CD4-positive, alpha-beta T cell treated with Interleukin-4 for 4 hours (primary cell): Measurements from ENCODE around the gene RPL10.
A peak's percentile ranks its signal among the peaks of the same experiment; 100 is the strongest.

ENCODE experiments used
- DNase-seq: peaks from one replicate; pipeline ENCODE4 v3.0.0-alpha.2; 2020

RPL10 gene

DNA sequence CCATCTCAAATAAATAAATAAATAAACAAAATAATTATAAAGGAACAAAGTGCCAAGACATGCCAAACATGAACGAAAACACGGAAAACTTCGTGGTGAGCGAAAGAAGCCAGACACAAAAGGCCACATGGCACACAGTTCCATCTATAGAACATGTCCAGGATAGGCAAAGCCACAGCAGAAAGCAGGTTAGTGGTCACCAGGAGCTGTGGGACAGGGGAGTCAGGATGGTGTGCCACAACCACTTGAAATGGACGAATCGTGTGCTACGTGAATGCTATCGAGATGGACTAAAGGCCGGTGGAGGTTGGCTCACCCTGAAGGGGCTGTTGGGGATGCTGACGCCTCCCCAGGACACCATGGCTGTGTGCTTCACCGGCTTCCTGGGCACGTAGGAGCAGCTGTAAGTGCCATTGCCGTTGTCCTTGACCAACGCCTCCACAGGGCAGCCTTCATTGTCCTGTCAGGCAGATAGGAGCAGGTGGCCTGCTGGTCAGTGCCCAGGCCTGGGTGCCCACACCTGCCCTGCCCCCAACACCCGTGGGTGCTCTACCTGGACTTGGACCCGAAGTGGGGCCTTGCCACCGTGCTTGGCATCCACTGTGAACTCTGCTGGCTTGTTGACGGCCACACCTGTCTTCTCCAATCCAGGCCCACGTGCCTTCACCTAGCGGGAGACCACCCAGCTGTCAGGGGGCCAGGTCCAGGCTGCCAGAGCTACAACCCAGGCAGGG lies 34.3 kb upstream of the RPL10 start:
- no peak for DNase-seq

DNA sequence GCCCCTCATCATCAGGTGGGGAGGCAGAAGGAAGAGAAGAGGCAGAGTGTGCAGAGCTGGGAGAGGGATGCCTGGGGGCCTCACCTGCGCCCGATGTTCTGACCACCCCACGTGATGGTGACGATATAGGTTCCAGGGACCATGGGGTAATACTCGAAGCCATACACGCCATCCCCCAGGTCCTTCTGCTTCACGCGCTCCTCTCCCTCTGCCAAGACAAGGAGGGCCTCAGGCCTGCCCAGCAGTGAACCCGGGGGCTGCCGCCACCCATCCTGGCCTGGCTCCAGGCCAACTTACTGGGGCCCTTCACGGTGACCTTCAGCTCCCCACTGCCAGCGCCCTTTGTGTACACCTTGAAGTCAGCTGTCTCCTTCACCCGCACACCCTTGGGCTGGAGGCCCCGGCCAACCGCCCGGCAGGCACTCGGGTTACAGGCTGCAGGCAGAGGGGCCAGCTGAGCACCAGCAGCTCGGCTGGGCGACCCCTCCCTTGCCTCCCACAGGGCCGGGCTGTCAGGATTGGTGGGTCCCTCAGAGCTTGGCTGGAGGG lies 33.1 kb upstream of the RPL10 start:
- DNase-seq: no peak

DNA sequence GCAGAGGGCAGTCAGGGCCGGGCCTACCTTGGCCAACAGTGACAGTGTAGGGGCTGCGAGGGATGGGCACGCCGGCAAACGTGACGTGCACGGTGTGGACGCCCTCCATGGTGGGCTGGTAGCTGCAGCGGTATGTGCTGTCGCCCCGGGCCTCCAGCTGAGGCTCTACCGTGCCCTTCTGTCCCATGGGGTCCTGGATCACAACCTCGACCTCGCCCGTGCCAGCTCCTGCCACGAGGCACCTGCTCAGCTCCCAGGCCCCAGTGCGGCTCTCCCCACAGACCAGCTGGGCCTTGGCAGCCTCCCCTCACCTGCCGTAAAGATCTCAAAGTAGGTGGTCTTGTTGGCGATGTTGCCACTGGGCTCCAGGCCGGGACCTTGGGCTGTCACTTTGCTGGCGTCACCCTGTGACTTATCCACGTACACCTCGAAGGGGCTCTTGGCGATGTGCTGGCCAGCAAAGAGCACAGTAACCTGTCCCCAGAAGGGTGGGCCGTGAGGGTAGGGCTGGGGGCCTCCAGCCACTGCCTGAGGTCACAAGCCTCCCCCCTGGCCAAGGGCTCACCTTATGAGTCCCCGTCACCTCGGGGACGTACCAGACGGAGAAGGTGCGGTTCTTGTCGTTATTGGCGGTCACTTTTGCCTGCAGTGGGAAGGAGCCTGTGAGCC lies 32.0 kb upstream of the RPL10 start:
- no peak for DNase-seq

DNA sequence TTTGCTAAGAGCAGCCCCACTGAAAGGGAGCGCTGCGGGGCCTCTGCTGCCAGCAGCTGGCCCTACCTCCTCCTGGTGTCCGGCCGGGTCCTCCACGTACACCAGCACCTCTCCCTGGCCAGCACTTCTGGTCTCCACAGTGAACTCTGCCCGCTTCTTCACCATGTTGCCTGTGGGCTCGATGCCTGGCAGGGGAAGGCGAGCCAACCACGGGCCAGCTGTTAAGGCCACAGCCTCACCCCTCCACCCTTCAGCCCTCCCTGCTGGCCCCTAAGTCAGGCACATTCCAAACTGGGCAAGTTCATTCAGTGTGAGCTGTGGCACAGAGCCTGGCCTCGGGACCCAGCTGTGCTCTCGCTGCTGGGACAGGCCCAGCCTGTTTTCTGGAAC lies 31.5 kb upstream of the RPL10 start:
- no peak for DNase-seq

DNA sequence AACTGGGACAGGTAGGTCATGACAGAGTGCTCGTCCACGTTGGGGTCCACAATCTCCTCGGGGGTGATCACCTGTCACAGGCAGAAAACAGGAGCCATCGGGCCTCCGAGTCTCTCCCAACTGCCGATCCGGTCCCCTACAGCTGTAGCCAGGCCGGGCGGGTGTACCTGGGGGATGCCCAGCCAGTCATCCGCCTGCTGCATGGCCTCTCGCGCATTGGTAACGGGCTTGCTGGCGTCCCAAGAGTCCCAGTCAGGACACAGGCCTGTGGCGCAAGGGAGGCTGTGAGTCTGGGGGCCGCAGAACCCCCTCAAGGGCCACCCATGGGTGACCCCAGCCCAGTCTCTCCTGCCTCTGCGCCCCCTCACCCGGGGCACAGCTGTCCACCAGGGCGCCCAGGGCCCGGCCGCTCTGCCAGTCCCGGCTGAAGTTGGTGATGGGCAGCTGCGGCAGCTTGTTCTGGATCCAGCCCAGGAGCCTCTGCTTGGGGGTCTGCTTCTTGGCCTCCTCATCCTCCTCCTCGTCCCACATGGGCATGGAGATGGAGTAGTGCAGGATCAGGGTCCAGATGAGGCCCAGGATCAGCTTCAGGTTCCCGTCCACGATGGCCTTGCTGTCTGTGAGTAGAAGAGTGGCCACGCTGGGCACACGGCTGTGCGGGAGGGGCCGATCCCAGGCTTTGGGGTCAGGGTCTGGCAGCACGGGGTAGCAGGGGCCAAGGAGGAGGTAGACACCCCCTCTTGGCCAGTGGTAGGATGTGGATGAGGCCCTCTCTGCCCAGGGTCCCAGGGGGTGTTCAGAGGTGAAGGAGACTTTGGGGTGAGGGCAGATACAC lies 30.5 kb upstream of the RPL10 start:
- no peak for DNase-seq

DNA sequence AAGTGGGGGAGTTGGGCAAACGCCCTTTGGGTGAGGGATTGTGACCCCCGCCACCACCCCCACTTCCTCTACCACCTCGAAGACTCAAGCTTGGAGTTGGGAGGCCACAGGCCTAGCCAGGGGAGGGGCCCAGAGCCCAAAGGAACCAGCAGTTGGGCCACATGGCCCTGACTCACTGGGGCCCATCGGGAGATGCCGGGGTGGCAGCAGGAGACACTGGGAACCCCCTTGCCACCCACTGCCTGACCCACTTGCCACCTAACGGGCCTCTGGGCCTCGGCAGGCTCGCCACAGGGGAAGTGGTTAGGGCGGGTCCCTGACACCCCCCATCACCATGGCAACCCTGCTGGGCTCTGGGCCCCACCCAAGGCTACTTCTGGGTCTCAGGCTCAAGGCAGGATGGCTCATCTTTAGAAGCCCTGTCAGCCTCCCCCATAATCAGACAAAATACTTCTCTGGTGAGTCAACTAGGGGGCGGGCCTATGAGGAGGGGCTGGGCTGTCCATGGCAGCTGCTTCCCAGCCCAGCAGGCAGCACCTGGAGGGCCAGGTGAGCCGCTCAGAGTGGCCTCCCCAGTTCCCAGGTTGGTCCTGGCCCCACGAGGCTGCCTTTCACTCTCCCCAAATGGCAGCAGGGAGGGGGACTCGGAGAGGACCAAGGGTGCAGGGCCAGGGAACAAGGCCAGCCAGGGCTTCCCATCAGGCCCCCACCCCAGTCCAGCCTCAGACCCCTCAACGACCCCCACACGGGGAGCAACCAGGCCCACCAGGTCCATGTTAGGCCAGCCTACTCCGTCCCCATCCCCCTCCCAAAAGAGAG lies 29.3 kb upstream of the RPL10 start:
- DNase-seq: peak; percentile 98

DNA sequence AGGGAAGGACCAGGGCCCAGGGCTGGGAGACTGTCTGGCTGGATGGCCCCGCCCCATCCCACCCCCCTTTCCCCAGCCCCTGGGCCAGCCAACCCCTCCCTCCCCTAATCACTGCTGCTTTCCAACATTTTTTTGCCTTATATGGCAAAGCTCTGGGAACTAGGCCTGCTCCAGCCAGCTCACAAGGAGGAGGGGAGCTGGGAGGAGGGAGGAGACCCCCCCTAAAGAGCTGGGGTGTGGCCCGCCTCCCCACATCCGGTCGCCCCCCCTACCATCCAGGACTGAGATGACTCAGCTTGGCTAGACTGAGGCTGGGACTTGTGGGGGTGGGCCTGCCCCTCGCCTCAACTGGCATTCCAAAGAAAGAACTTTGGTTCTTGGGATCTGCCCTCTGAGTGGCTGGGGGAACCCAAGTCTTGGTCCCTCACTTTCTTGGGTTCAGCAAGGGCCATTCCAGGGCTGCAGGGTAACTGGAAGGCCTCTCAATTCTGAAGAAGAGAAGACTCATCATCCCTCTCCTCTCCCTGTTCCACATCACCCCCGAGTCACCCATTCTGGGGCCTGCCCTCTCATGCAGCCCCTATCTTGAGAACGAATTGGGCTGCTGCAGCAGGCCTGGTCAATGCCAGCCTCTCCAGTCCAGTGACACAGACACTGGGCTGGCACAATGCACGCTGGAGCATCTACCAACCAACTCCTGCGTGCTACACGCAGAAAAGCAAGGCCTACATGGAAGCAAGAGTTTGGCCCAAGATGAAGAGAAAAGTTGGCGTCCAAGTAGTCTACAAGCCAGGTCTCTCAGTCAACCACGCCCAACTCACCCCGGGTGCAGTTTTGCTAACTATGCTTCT lies 28.5 kb upstream of the RPL10 start:
- DNase-seq: peak; percentile 87

DNA sequence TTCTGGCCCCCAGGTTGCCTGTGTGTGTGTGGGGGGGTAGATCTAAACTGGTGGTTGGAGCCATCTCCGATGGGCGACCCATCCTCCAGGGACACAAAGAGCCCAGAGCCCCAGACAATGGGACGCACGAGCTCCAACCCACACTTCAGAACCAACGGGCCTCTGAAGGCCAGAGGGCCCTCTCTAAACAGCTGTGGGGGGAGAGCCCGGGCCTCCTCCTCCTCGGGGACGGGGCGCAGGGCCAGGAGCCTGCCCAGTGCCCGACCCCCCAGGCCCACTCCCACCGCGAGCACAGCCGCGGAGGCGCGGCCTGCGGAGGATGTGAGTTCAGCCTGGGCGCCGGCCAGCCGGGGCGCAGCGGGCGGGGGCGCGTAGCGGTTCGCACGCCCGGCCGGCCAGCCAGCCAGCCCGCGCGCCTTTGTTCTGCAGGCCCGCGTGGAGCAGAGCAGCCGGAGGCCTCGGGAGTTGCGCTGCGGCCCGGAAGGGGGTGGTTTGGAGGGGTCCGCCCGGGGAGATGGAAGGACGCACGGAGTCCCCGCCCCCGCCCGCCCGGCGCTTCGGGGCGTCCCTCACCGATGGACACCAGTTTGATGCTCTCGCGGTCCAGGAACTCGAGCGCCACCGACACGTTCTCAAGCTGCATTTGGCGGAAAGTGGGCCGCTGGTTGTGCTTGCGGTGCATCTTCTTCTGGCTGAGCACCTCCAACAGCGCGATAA lies 27.7 kb upstream of the RPL10 start:
- DNase-seq: no peak

DNA sequence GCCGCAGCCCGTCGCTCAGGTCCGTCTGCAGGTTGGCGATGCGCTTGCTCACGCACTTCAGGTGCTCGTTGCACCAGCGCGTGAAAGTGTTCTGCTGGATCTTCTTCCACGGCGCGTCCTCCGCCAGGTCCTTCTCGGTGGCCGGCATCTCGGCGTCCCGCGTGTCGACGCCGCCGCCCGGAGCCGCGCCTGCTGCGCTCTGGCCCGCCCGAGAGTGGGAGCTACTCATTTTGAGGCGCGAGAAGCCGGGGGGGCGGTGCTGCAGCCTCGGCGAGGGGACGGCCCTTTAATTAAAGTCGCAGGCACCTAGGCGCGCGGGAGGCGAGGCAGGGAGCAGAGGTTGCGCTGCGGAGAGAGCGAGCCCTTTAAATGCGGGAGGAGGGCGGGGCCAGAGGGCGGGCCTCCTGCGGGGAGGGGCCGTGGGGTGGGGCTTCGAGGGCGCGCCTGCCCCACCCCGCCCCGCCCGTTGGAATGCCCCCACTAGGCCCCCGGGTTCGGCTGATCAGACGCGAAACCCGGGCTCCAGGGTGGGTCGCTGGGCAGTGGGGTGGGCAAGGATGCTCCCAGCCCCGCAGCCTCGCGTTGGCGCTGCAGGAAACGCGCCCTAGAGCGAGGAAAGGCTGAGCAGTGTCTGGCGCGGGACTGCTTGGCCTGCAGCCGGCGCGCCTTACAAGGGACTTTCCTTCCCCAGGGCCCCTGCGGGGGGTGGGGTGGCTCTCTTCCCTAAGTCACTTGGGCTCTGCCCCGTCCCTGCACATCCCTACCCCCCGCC lies 27.0 kb upstream of the RPL10 start:
- DNase-seq: peak; percentile 95

DNA sequence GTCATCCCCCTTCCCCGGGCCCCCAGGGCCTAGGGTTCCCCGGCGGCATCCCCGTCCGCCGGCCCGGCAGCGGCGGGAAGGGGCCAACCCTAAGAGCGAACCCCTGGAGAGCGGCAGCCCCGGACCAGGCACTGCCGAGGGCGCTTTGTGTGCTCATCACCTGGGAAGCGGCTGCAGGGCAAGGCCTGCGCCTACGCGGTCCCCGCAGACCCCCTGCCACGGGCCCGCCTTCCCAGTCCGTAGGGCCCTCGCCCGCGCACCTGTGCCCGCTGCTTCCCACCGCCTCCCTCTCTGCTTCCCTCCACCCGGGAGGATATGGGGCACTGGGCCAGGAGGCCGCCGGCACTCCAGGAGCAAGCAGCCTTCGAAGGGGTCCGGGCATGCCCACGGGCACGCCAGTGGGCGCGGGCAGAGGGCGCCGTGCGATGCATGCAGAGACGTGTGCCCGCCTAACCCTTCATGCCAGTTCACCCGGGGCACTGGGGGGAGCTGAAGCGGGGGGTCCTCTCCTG lies 26.3 kb upstream of the RPL10 start:
- DNase-seq: no peak

DNA sequence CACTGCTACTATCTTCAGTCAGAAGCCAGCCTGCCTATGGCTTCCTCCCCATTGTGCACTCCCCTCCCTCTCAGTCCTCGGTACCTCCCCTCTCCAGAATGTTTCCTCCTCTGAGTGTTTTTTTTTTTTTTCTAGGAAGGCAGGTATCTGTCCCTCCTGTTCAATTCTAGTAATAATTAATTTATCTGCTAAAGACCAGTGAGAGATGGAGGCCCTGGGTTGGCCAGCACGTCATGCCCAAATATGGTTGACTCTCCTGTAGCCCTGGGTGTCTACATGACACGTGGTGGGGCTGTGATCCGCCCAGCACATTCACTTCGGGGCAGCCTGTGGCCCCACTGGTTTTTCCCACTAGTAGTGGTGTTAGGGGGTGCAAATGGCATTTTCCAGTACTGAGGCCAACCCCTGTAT lies 25.6 kb upstream of the RPL10 start:
- DNase-seq: peak; percentile 44

DNA sequence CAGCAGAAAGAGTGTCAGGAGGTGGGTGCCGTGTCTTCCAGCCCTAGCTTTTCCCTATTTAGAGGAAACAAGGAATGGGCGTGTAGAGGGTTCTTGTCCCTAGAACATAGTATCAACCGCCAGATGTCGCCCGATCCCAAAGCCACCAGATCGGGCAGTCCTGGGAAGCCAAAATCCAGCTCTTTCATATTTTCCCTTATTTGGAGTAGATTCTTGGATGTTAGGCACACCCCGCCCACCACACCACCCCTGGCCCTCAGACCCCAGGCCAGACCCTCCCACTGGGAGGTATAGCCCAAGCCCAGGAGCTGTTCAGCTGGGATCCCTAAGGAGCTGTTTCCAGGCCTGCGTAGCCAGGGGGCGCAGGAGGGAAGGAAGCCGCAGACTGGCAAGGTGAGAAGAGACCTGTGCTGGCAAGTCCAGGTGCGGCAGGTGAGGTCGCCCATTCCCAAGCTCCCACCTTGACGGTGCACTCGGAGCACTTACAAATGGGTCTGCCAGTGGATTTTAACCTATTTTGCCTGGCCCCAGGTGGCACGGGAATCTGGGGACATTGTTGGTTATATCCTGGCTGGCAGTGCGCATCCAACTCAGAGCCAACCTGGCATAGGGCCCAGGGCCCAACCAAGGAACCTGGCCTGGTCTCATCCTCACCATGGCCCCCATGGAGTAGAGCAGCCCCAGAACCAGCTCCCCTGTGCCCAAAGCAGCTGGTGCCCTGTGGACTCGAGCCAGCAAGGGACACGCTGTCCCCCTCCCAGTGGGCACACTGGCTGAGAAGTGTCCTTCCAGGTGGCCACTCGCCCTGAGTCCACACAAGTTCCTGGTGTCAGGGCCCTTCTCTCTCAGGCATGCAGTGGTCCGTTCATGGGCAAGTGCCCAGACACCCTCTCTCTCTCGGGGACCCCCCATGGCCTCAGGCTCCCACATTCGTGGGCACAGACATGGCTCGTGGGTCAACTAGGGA lies 24.6 kb upstream of the RPL10 start:
- DNase-seq: no peak

DNA sequence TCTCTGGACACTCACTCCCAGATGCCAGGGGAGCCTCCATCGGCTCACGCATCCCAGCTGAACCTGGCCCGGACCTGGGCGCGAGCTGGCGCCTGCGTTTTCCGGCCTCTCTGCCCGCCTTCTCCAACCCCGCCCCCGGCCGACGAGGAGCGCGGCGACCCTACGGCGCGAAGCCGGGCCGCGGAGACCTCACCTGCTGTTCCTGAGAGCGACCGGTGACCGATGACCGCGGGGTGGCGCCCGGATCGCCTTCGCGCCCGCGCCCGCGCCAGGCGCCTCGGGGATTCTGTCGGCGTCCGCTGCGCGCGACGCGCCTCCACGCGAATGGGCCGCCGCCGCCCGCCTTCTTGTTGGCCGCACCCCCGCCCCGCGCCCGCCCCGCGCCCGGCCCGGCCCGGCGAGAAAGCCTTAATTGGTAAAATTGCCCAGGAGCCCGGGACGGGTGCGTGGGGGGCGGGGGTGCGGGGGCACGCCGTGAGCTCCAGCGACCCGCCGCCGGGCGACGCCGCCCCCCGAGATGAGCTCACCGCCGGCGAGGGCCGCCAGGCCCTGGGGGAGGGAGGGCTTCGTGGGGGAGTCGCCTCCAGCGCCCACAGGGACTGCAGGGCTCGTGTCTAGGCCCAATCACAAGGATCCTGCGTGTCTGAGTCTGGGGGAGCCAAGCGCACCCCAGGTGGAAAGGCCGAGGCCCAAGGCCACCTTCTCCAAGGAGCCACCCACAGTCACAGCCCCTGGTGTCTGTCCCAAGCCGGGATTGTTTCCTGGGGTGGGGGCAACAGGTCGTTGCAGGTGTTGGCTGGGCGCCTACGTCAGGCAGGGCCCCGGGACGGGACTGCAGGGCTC lies 23.6 kb upstream of the RPL10 start, which contains the start of gene FLNA:
Gene FLNA (minus strand): TSS at position 322 of the 843 bp plus-strand sequence. CDS start 3,389 bp downstream, outside the sequence.
- peak; percentile 33 for DNase-seq

DNA sequence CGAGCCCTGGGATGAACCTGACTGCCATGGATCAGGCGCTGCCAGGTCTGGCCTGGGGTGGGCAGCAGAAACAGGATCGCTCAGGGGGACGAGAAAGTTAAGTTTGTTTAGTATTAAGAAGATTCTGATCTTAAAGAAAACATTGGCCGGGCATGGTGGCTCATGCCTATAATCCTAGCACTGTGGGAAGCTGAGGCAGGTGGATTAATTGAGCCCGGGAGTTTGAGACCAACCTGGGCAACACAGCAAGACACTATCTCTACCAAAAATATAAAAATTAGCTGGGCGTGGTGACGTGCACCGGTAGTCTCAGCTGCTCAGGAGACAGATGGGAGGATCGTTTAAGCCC lies 23.0 kb upstream of the RPL10 start:
- no peak for DNase-seq

DNA sequence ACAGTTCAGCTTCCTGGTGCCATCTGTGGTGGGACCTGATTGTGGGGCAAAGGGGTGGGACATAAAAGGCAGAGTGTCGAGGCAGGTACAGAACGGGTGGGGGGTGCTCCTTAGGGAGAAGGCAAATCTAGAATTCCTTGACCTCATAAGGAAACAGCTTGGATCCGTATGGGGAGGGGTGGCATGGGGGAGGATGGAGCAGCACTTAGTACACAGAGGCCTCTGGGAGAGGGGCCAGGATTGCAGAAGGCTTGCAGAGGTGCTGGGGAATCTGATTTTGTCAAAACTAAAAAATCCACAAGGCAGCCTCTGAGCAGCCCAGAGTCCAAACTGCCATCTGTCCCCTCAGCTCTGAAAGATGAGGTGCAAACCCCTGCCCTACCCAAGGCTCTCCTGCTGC lies 21.4 kb upstream of the RPL10 start:
- no peak for DNase-seq

DNA sequence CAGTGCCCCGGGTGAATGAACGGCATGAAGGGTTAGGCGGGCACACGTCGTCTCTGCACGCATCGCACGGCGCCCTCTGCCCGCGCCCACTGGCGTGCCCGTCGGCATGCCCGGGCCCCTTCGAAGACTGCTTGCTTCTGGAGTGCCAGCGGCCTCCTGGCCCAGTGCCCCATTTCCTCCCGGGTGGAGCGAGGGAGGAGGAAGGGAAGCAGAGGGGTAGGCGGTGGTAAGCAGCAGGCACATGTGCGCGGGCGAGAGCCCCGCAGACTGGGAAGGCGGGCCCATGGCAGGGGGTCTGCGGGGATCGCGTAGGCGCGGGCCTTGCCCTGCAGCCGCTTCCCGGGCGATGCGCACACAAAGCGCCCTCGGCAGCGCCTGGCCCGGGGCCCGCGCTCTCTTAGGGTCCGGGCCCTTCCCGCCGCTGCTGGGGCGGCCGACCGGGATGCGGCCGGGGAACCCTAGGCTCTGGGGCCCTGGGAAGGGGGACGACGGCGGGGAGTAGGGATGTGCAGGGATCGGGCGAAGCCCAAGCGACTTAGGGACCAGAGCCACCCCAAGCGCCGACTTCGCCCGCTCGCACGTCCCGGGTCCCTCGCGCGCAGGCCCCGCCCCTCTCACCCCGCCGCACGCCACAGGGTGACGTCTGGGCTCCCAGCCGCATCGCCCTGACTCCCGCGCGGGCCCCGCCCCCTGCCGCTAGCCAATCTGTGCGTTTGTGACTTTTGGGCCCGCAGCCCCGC lies 19.9 kb upstream of the RPL10 start:
- peak; percentile 25 for DNase-seq
